ENCODE results near the gene TRAPPC8. TPM values are rescaled to one million over a fixed set of nuclear protein-coding genes. Genes with fewer than 3 reads are reported as not detected.
"Not testable (repeated sequence)": the region's sequence is repeated elsewhere in the genome, so short reads cannot be mapped to it uniquely, and the experiment has no call there.

Gene TRAPPC8
- total and polyA plus RNA-seq, 9 donors, result 24.3 to 36.4 (median 27.0) TPM

DNA sequence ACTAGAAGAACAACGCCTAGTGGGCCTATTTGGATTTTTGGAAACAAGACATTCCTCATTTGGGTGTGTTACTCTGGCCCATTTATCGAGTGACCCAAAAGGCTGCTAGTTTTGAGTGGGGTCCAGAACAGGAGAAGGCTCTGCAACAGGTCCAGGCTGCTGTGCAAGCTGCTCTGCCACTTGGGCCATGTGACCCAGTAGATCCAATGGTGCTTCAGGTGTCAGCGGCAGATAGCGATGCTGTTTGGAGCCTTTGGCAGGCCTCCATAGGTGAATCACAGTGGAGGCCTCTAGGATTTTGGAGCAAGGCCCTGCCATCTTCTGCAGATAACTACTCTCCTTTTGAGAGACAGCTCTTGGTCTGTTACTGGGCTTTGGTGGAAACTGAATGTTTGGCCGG, 143.7 kb downstream of the TRAPPC8 start:
- H3K4me1 ChIP-seq (ENCODE audit: control insufficient read depth, insufficient read depth, low read length); H3K27me3 ChIP-seq (ENCODE audit: control insufficient read depth, insufficient read depth, low read length); H3K36me3 ChIP-seq (ENCODE audit: control insufficient read depth, insufficient read depth, low read length); DNase-seq; H3K9me3 ChIP-seq (replicated peaks; ENCODE audit: control insufficient read depth, low read depth, low read length); H3K4me3 ChIP-seq (ENCODE audit: low read length); H3K27ac ChIP-seq (ENCODE audit: low read length): not testable (repeated sequence)
- 94% methylated on average over 4 of the region's 5 CpGs for WGBS (ENCODE audit: insufficient coverage)

DNA sequence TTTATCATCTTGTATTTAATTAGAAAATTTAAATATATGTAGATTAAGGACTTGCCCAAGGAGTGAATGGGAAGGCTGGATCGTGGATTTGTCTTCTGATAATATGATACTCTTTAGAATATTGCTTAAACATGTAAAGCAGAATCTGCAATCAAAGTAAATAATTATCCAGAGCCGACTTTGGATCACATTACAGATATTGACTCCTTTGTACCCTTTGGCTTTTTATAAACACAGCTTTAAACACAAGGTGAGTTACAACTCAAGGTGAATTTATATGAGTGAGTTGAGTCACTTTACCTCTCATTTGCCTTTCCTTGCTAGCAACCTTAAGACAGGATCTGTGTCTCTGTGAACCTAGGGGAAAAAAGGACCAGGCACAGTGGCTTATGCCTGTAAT, 144.5 kb downstream of the TRAPPC8 start:
- Histone ChIP-seq H3K4me3 (ENCODE audit: low read length) (no peak overlapping the region), H3K4me1 (ENCODE audit: control insufficient read depth, insufficient read depth, low read length) (no peaks in the 10 kb centered on the region), H3K27me3 (ENCODE audit: control insufficient read depth, insufficient read depth, low read length) (no peaks in the 10 kb centered on the region), H3K36me3 (ENCODE audit: control insufficient read depth, insufficient read depth, low read length) (no peaks in the 10 kb centered on the region), H3K27ac (ENCODE audit: low read length) (no peak overlapping the region), H3K9me3 (replicated peaks; ENCODE audit: control insufficient read depth, low read depth, low read length) (no peaks in the 10 kb centered on the region)
- WGBS (ENCODE audit: insufficient coverage), result no CpG with 5 or more reads among the region's 2 CpGs
- DNase-seq, result no peak

DNA sequence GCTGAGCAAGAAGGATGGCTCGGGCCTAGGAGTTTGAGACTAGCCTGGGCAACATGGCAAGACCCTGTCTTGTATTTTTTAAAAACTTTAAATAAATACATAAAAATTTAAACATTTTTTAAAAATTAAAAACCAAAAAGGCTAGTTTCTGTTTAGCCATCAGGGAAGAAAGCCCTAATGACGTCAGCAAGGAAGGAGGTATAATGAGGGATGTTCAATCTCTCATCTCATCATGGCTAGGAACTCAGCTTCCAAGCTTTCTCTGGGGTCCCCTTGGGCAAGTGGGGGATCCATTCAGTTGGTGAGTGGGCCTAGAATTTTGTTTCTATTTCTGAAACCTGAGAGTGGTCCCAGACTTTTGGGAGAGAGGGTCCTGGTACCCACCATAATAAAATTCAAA, 147.2 kb downstream of the TRAPPC8 start:
- Histone ChIP-seq H3K27ac (ENCODE audit: low read length) (no peak overlapping the region), H3K4me1 (ENCODE audit: control insufficient read depth, insufficient read depth, low read length) (no peaks in the 10 kb centered on the region), H3K36me3 (ENCODE audit: control insufficient read depth, insufficient read depth, low read length) (no peaks in the 10 kb centered on the region), H3K27me3 (ENCODE audit: control insufficient read depth, insufficient read depth, low read length) (no peaks in the 10 kb centered on the region), H3K4me3 (ENCODE audit: low read length) (no peak overlapping the region), H3K9me3 (replicated peaks; ENCODE audit: control insufficient read depth, low read depth, low read length) (no peaks in the 10 kb centered on the region)
- DNase-seq, result no peak
- WGBS (ENCODE audit: insufficient coverage), result no CpG with 5 or more reads among the region's 2 CpGs

DNA sequence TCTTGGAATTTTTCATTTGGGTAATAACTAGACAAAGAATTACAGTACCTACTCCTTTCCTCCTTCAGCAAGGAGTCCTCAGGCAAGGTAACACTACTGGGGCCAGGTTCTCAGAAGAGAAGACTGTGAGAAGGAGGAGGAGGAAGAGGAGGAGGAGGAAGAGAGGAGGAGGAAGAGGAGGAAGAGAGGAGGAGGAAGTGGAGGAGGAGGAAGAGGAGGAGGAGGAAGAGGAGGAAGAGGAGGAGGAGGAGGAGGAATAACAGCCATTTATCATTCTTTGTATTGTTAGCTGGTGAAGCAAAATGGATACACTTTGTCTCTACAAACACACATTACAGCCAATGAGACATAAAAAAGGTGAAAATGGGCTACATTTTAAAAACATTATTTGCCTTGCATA, 149.4 kb downstream of the TRAPPC8 start:
- H3K36me3 ChIP-seq (ENCODE audit: control insufficient read depth, insufficient read depth, low read length), result no peaks in the 10 kb centered on the region
- no peaks in the 10 kb centered on the region for H3K4me1 ChIP-seq (ENCODE audit: control insufficient read depth, insufficient read depth, low read length)
- H3K27me3 ChIP-seq (ENCODE audit: control insufficient read depth, insufficient read depth, low read length), result no peaks in the 10 kb centered on the region
- no peak overlapping the region for H3K4me3 ChIP-seq (ENCODE audit: low read length)
- no peak overlapping the region for H3K27ac ChIP-seq (ENCODE audit: low read length)
- no peaks in the 10 kb centered on the region for H3K9me3 ChIP-seq (replicated peaks; ENCODE audit: control insufficient read depth, low read depth, low read length)
- no peak for DNase-seq

DNA sequence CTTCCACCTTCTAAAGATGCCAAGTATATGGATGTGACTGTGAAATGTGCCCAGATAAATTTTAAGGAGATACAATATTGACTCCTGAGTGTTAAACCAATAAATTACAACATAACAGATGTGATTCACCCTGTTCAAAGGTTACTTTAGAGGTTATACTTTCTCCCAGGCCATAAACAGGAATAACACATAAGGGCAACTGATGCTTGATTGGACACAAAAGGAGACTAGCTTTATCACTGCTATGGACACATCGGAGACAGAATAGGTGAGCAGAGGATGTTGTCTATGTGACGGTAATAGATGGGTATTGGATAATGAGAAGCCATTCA, 150.4 kb downstream of the TRAPPC8 start:
- no peak for DNase-seq
- H3K27me3 ChIP-seq (ENCODE audit: control insufficient read depth, insufficient read depth, low read length), result no peaks in the 10 kb centered on the region
- H3K27ac ChIP-seq (ENCODE audit: low read length), result no peak overlapping the region
- no peaks in the 10 kb centered on the region for H3K4me1 ChIP-seq (ENCODE audit: control insufficient read depth, insufficient read depth, low read length)
- H3K36me3 ChIP-seq (ENCODE audit: control insufficient read depth, insufficient read depth, low read length), result no peaks in the 10 kb centered on the region
- WGBS (ENCODE audit: insufficient coverage), result 85% methylated on average over 2 of the region's 2 CpGs
- no peak overlapping the region for H3K4me3 ChIP-seq (ENCODE audit: low read length)
- no peaks in the 10 kb centered on the region for H3K9me3 ChIP-seq (replicated peaks; ENCODE audit: control insufficient read depth, low read depth, low read length)

DNA sequence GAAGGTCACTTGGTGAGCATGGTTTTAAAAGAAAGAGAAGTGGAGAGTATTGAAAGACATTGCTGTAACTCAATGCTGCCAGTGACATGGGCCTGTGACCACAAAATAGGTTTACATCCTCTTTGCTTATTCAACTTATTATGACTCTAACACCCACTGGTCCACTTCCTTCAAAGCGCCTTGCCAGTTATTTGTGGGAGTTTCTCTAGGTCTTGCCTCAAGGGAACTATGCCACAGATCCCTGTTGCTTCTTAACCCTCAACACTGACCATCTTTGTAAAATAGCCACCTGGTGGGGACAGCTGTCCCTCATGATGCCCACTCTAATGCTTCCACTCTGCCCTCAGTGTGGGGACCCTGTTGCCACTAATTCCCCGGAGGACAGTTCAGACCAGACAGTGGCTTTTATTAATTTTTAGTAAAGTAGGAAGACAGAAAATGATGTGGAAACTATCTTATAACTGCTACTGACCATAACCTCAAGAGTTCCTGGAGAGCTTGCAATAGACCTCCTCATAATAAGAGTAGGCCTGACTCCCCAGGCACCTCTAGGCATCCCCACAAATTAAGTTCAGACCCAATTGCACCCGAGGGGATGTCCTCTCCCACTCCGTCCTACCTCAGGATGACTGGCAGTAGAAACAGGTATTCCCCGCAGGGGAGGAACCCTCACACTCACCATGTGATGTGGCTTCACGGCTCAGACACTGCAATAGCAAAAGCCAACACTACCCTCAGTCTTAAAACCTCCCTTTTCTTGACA, 150.9 kb downstream of the TRAPPC8 start:
- Histone ChIP-seq H3K4me1 (ENCODE audit: control insufficient read depth, insufficient read depth, low read length) (no peaks in the 10 kb centered on the region), H3K27me3 (ENCODE audit: control insufficient read depth, insufficient read depth, low read length) (no peaks in the 10 kb centered on the region), H3K27ac (ENCODE audit: low read length) (no peak overlapping the region), H3K9me3 (replicated peaks; ENCODE audit: control insufficient read depth, low read depth, low read length) (no peaks in the 10 kb centered on the region), H3K4me3 (ENCODE audit: low read length) (no peak overlapping the region), H3K36me3 (ENCODE audit: control insufficient read depth, insufficient read depth, low read length) (no peaks in the 10 kb centered on the region)
- 69% methylated on average over 3 of the region's 6 CpGs for WGBS (ENCODE audit: insufficient coverage)
- DNase-seq, result peak; percentile 42

DNA sequence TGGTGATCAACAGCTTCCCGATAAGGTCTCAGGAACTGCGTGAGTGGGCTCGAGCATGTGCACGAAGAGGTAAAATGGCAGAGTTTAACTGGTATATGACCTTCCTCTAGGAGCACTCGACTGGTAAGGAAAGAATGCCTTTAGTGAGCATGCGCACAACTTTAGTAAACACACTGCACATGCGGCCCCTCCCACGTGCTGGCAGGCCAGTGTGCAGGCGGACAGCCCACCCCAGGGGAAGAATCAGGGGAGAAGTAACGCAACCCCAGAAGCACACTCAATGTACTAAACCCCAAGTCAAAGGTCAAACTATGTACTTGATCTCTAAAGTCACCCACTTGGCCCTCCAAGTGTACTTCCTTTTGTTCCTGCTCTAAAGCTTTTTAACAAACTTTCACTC, 153.5 kb downstream of the TRAPPC8 start:
- 72% methylated on average over 10 of the region's 10 CpGs for WGBS (ENCODE audit: insufficient coverage)
- DNase-seq, result no peak
- Histone ChIP-seq H3K27me3 (ENCODE audit: control insufficient read depth, insufficient read depth, low read length) (no peaks in the 10 kb centered on the region), H3K4me1 (ENCODE audit: control insufficient read depth, insufficient read depth, low read length) (no peaks in the 10 kb centered on the region), H3K4me3 (ENCODE audit: low read length) (no peak overlapping the region), H3K9me3 (replicated peaks; ENCODE audit: control insufficient read depth, low read depth, low read length) (no peaks in the 10 kb centered on the region), H3K36me3 (ENCODE audit: control insufficient read depth, insufficient read depth, low read length) (no peaks in the 10 kb centered on the region), H3K27ac (ENCODE audit: low read length) (no peak overlapping the region)

DNA sequence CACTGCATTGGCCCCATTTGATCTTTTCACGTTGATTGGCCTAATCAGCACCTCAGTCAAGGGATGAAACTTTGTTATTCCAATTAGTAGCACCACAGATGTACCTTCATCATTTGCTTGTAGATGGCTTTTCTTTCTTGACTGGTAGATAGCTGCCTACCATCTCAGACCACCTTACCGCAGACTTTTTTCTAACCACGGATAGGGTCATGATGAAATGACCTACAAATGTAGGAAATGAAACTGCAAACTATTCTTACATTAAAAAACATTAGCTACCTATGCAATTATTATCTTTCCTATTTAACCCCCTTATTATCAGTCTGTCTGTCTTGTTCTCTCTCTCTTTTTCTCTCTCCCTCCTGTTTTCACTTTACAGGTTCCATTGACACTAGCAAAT, 159.9 kb downstream of the TRAPPC8 start:
- Histone ChIP-seq H3K4me3 (ENCODE audit: low read length) (no peak overlapping the region), H3K9me3 (replicated peaks; ENCODE audit: control insufficient read depth, low read depth, low read length) (peaks cover 6% of the 10 kb centered on the region), H3K27ac (ENCODE audit: low read length) (no peak overlapping the region), H3K36me3 (ENCODE audit: control insufficient read depth, insufficient read depth, low read length) (no peaks in the 10 kb centered on the region), H3K27me3 (ENCODE audit: control insufficient read depth, insufficient read depth, low read length) (no peaks in the 10 kb centered on the region), H3K4me1 (ENCODE audit: control insufficient read depth, insufficient read depth, low read length) (no peaks in the 10 kb centered on the region)
- no CpG with 5 or more reads among the region's 3 CpGs for WGBS (ENCODE audit: insufficient coverage)
- no peak for DNase-seq

Other genes starting within 250 kb of the TRAPPC8 start
- 0.09 TPM for gene SLC25A52, start 182.2 kb downstream of the TRAPPC8 start, total RNA-seq
- under 1 TPM in 7 of 8 donors, not detected in 1; 0.18 to 0.66 (median 0.44) TPM for gene SLC25A52, start 182.2 kb downstream of the TRAPPC8 start, polyA plus RNA-seq (ENCODE audit: insufficient read depth in 1 of 8, insufficient read length in 8 of 8, low replicate concordance in 1 of 8)
- gene RNF125, start 75.7 kb upstream of the TRAPPC8 start, total RNA-seq, result 7.3 TPM
- gene RNF125, start 75.7 kb upstream of the TRAPPC8 start, polyA plus RNA-seq (ENCODE audit: insufficient read depth in 1 of 8, insufficient read length in 8 of 8, low replicate concordance in 1 of 8), result 10 to 100 TPM in 5 of 8 donors, 1 to 10 TPM in 3; 7.0 to 13.3 (median 10.3) TPM
- gene RNF138, start 148.7 kb upstream of the TRAPPC8 start, total RNA-seq, result 27.8 TPM
- 10 to 100 TPM; 20.2 to 35.9 (median 27.0) TPM for gene RNF138, start 148.7 kb upstream of the TRAPPC8 start, polyA plus RNA-seq (ENCODE audit: insufficient read depth in 1 of 8, insufficient read length in 8 of 8, low replicate concordance in 1 of 8)
- 0.18 TPM for gene MEP1B, start 246.9 kb upstream of the TRAPPC8 start, total RNA-seq
- under 1 TPM in 3 of 8 donors, not detected in 5; 0.12 to 0.25 (median 0.13) TPM for gene MEP1B, start 246.9 kb upstream of the TRAPPC8 start, polyA plus RNA-seq (ENCODE audit: insufficient read depth in 1 of 8, insufficient read length in 8 of 8, low replicate concordance in 1 of 8)

Measured in muscle of leg (tissue), 11 donors.